ENCODE measurements around the gene CFAP65.
A peak's percentile ranks its signal among the peaks of the same experiment; 100 is the strongest.

The CFAP65 gene

DNA sequence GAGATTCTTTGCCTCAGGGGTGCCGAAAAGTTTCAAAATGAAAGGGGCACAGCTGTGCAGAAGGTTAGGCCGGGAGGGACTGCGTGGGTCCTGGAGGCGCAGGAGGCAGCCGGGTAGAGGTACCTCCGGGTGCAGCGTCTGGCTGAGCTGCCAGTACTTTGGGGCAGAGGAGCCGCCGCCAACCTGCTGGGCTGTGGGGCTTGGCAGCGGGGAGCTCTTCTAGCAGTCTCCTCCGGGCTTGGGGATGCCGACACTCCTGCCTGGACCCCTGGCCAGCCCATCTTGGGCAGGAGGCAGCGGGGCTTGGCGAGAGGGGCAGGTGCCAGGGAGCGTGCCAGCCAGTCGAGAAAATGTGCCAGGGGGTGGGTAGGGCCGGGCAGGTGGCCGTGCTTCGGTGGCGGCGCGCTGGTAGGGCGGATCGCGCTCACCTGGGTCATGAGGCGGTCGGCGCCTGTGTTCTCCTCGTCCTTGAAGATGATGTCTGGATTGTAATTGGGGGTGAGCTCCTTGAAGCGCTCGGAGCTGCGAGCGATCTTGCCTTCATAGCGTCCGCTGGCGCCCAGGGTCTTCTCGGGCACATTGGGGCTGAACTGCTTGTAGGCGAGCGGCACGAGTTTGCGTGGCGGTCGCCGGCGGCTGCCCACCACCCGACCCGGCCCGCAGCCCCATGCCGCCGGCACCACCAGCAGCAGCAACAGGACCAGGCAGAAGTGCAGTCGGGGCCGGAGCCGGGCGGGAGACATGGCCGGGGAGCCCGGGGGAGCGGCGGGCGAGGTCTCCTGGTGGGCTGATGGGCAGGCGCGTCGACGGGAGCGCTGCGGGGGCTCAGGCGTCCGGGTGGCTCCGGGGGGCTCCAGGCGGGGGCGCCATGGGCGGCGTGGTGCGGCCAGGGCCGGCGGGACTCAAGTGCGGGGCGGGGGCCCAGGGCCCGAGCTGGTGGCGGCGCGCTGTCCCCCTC lies 18.7 kb upstream of the CFAP65 start:
- DNase-seq (ENCODE audit: low read depth) = no peak

DNA sequence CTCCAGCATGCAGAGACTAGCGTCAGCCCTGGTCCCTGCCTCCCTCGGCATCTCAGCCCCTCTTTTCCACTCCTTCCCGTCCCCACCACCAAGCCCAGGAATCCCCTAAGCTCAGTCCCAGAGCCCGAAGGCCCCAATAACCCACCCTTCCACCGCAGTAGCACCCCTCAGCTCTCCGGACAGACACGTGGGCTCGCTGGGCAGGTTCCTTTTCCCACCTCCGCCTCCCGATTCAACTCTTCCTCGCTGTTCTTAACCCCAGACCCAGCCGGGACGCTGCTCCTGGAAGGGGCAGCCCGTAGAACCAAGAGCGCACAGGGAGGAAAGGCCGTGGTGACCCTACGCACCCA lies 18.0 kb upstream of the CFAP65 start:
- DNase-seq (ENCODE audit: low read depth) = no peak

- peak; percentile 56 for DNase-seq (ENCODE audit: low read depth)
Measured at GRCh38 chr2:219058541-219059374, 17.4 kb upstream of the CFAP65 start.

DNA sequence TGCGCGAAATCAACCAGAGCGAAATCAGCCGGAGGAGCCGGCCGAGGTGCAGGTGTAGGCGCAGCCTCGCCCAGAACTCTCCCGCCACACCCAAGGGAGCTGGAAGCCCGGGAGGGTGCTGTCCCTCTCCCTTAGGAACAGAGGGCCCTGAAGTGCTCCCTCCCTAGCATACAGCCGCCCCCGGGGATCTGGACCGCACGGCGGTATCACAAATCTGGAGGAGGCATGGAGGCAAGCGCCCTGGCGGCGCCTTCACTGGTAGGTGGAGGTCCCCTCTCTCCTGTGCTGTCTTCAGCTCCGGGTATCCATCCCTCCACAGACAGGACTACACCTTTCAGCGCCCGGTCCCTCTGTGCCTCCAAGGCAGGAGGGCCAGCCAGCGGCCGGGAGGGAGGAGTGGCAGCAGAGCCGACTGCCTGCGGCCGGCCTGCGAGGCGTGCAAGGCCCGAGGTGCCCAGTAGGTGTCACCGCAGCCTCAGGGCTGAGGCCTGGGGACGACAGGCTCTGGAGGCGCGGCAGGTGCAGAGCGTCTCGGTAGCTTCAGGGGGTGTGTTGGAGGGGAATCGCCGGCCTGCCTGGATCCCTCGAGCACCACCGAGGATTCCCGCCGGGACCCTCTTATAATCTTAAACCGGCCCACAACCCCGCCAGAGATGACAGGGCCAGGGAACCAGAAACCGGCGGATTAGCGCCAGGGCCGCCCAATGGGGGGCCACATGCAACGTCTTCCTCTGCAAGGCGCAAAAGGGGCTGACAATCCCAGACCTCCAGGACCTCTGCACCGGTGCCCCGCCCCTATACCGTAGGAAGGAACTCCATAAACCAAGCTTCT lies 16.6 kb upstream of the CFAP65 start:
- peak; percentile 61 for DNase-seq (ENCODE audit: low read depth)

DNA sequence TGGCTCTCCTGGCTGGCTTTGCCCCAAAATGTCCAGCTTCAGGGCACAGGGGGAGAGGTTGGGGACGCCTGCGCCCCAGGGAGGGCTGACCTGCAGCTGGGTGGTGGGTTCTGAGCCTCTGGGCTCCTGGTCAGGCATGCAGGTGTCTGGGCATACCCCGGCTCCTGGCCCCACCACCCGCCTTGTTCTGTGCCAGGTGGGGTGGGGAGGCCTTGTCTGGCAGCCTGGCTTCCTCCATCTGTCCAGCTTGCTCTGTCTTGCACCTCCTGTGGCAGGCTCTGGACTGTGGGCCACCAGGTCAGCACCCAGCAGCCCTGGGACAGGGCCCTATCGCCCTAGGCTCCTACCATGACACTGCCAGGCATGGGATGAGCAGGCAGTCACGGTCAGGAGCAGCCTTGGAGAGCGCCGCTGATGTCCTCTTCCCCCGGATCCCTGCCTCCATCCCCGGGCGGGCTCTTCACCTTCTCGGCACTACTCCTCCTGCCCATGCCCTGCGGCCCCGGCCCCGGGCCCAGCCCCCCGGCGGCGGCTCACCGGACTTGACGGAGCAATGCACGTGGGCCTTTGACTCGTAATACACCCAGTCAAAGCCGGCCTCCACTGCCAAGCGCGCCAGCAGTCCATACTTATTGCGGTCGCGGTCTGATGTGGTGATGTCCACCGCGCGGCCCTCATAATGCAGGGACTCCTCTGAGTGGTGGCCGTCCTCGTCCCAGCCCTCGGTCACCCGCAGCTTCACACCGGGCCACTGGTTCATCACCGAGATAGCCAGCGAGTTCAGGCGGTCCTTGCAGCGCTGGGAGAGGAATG lies 15.8 kb upstream of the CFAP65 start:
- no peak for DNase-seq (ENCODE audit: low read depth)

DNA sequence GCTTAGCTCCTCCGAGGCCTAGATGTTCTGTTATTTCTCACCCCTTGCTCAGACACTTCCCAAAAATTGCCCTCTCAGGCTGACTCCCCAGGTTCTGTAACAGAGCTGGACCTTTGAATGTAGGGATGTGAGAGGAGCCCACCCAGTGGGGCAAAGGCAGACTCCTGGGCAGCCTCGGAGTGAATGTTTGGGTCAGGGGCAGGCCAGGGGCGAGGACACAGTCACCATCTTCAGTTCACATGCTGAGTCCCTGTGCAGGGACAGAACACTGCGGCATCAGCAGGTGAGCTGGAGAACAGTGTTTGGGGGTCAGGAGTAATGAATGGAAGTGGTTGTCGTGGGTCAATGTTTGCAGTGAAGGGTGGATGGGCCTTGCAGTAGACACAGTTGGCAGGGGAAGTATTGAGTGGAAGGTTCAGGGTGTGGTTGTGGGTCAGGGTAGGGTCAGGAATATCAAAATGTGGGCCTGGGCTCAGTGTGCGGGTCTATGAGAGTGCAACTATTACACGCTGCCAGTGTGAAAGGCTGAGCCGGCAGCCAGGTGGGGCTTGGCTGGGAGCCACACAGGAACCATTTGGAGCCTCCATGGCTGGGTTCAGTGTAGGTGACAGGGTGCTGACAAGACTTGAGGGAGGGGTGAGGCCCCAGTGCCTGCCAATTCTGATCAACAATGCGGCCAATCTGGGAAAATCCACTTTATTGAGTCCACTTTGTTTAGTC lies 15.0 kb upstream of the CFAP65 start:
- no peak for DNase-seq (ENCODE audit: low read depth)

- DNase-seq (ENCODE audit: low read depth) = no peak
Measured at GRCh38 chr2:219054956-219055903, 13.9 kb upstream of the CFAP65 start.

DNA sequence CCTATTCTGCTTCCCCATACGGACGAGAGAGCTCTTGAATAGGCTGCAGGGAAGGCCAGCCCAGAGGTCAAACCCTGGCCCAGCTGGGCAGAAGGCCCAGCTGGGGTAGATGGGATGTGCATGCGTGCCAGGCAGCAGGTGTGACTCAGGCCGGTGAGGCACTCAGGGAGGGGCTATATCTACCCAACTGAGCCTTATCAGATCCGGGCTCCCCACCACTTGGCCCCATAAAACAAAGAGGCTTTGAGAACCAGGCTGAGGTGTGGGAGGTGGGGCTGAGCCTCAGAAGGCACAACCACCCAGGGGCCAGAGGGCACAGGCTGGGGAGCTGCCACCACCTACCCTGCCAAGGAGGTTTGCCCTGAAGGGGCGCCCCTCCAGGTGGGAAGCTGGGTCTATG lies 8.0 kb upstream of the CFAP65 start:
- no peak for DNase-seq (ENCODE audit: low read depth)

- DNase-seq (ENCODE audit: low read depth) = peak; percentile 55
Measured at GRCh38 chr2:219045937-219046550, 4.7 kb upstream of the CFAP65 start.

DNA sequence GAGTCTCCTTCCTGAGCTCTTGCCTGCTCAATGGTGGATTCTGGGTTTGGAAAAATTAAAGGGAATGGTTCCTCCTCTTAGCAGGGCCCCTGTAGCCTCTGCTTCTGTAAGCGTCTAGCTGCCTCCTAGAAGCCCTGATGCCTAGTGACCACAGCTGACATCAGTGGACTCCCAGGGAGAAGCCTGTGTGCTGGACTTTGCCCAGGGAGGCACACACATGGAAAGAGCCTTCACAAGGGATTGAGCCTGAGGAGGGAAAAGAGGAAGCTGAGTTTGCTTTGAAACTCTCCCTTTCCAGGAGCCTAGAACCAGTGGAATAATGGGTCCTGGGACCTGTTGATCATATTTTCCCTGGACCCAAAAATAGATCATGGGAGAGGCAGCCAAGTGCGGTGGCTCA lies 1.4 kb upstream of the CFAP65 start:
- DNase-seq (ENCODE audit: low read depth) = no peak

DNA sequence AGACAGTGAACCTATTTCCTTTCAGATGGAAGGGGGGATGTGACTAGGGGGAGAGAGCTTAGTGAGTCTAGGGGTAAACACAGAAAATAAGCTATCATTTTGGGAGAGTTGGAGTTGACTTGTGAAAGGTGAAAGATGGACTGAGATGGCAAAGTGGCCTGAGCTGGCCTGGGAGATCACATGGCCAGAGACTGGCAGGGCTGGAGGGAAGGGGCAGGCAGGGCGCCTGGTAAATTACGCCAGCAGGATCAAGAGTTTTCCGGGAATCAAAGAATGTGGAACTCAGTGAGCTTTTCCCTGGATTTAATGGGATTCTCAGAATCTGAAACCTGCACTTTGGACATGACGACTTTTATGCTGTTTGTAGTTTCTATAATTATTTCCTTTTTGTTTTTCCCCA lies 841 bp upstream of the CFAP65 start:
- DNase-seq (ENCODE audit: low read depth) = no peak

GRCh38 chr2:219038600-219038999 lies 2.7 kb downstream of the CFAP65 start:
- no peak for DNase-seq (ENCODE audit: low read depth)

GRCh38 chr2:219037783-219038499 lies 3.4 kb downstream of the CFAP65 start:
- no peak for DNase-seq (ENCODE audit: low read depth)

DNA sequence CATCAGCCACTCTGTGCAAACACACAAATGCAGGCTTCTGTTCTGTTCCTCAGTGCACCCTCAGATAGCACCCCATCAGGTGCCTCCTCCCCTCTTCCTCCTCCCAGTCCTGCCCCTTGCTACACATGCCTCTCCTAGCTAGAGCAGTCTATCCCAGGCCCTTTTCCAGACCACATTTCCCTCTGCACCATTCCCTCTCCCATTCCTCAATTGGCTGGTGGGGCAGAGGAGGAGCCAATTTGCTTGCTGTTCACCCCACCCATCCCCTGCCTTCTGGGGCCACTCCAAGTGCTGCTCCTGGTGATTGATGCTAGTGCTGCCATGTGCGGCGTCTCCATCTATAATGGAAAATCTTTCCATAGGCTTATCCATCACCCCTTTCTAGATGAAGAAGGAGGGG lies 5.4 kb downstream of the CFAP65 start:
- DNase-seq (ENCODE audit: low read depth) = no peak

DNA sequence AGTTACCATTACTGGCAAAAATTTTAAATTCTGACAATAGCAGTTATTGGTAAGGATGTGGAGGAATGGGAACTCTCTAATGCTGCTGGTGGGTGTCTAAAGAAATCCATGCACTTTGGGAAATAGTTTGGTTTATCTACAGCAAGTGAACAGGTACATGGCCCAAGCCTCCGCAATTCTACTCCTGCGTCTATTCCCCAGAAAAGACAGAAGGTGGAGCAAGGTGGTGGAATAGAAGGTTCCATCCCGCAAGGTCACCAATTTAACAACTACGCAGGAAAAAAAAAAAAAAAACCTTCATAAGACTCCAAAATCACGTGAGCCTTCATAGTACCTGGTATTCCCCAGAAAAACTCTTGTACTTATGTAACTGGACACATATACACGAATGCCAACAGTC lies 6.5 kb downstream of the CFAP65 start:
- DNase-seq (ENCODE audit: low read depth) = no peak

GRCh38 chr2:219032051-219032745 lies 9.1 kb downstream of the CFAP65 start:
- DNase-seq (ENCODE audit: low read depth) = no peak

DNA sequence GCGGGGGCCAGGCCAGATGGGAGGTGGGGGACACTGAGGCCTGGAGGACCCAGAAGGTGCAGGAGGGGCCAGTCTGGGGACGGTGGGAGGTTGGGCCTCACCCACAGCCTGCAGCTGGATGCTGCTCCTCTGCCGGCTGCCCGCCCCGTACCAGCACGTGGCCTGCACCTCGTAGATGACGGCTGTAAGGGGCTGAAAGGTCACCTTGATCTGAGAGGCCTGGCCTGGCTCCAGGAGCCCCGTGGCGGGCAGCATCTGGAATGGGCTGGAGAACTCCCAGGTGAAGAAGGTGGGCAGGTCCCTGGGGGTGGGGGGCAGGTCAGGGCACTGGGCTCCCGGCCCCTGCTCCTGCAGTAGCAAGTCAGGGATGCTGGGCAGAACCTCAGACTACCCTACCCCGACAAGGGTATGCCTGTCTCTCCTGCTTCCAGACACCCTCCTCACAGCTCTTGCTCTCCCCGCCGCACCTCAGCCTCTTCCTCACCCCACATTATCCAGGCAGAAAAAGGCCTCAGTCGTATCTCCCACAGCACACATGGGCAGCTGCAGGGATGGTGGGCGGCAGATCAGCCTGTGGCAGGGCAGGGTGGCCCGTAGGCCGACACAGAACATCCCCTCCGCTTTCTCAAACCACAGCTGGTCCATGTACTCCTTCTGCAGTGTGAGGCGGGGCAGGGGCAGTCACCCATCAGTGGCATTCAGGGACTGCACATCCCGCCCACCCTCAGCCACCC lies 10.1 kb downstream of the CFAP65 start:
- DNase-seq (ENCODE audit: low read depth) = no peak
